NCI-H82 (cell line): Measurements from ENCODE around the gene KRT76.
A peak's percentile ranks its signal among the peaks of the same experiment; 100 is the strongest.
"Not testable (repeated sequence)": the region's sequence is repeated elsewhere in the genome, so short reads cannot be mapped to it uniquely, and the experiment has no call there.

ENCODE experiments used
- DNase-seq: peaks from one replicate; lab custom pipeline; 2025; lab: John Stamatoyannopoulos, UW

The KRT76 gene

DNA sequence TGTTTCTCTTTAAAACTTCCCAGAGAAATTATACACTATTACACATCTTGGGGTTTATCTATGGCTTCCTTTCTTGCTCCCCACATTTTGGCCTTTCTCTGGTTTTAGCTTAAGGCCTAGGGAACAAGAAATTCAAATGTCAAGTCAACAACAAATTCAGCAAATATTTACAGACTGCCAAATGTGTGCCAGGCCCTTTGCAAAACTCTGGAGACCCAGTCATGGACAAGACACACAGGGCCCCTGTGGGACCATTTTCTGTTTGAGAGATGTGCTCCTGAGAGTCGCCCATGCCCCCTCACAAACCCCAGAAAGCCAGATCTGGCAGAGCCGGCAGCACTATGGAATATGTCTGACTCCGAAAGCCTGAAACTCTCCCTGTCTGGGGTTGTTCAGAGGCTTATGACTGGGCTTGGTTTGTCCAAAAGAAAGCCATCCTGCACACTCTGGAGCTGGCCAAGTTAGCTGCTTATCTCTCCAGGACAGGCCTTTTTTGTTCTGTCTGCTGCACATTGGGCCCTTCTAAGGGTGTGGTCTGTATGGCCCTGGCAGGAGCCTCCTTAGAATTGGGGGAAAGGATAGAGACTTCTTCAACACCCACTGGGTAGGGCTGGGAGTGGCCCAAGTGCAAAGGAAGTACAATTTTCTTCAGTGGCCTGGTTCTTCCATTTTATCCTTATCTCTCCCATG is 19.8 kb upstream of the KRT76 start:
- DNase-seq: no peak

- DNase-seq: no peak
Measured at GRCh38 chr12:52796429-52796794, 19.3 kb upstream of the KRT76 start.

- peak; percentile 65 for DNase-seq
Measured at GRCh38 chr12:52795694-52796428, 18.7 kb upstream of the KRT76 start, which contains the start of gene KRT3. TSS of gene KRT3 (minus strand) at chr12:52796117. CDS start at chr12:52796042, 75 bp downstream.

- not testable (repeated sequence) for DNase-seq
Measured at GRCh38 chr12:52795332-52795674, 18.2 kb upstream of the KRT76 start.

DNA sequence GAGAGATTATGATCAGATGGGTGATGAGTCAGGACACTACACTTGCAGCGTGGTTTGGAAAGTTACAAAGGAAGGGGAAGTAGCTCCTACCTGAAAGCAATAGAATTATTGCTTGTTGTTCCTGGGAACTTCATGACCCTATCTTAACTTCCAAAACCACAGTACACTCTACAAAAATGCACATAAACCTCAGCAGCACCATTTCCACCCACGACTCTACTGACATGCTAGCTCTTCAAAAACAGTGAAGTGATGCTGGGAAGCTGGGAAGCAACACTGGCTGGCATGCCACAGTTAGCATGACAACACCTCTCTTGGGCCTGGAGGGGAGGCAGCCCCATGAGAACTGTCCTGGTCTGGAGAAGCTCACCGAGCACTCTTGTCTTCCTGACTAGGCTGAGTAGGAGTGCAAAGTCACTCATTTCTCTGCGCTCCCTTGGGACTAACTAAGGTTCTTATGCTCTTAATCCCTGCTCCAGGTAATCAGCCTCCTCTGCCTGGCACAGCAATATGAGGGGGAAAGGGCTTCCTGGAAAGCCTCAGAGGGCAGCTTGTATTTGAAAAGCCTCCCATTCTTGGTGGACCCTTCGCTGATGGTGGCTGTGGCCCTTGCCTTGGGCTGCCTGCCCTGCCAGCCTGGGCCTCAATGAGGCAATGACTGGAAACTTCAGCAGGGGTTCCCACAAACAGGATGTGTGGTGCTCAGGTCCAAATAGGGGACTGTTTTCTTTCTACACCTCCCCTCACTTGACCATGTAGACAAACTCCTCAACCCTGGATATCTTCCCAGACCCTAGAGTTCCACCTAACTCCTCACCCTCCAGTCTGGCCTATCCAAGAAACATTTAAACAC is 17.6 kb upstream of the KRT76 start:
- DNase-seq: peak; percentile 85

- DNase-seq: no peak
Measured at GRCh38 chr12:52792185-52793029, 15.3 kb upstream of the KRT76 start.

DNA sequence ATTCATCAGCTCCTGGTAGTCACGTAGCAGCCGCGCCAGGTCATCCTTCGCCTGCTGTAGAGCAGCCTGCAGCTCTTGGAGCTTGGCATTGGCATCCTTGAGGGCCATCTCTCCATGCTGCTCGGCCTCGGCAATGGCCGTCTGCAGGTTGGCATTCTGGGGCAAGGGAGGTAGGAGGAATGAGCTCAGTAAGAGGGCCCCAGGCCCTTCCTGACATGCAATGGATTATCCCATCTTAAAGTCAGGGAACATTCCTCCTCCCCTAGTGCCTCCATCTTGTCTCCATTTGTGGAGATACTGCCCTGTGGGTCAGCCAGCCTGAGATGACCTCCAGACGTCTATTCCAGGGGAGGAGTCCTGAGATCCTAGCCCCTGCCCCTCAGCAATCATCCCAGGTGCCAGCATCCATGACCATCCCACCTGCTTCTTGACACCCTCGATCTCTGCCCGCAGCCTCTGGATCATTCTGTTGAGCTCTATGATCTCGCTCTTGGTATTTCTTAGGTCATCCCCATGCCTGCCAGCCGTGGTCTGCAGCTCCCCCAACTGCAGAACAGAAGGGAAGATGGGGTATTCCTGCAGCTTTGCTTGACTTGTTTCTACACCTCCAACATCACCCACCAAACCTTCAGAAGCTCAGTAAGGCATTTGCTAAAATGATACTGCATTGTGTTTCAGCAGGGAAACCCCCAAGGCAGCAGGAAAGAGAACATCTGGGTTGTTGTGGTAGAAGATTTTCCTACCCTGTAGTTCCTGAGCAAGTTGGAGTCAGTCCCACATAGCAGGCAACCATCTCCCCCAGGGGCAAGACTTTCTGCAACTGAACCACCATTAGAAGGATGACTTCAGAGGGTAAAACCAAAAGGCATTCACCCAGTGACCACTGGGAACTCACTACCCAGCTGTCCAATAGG is 14.4 kb upstream of the KRT76 start:
- DNase-seq: no peak

DNA sequence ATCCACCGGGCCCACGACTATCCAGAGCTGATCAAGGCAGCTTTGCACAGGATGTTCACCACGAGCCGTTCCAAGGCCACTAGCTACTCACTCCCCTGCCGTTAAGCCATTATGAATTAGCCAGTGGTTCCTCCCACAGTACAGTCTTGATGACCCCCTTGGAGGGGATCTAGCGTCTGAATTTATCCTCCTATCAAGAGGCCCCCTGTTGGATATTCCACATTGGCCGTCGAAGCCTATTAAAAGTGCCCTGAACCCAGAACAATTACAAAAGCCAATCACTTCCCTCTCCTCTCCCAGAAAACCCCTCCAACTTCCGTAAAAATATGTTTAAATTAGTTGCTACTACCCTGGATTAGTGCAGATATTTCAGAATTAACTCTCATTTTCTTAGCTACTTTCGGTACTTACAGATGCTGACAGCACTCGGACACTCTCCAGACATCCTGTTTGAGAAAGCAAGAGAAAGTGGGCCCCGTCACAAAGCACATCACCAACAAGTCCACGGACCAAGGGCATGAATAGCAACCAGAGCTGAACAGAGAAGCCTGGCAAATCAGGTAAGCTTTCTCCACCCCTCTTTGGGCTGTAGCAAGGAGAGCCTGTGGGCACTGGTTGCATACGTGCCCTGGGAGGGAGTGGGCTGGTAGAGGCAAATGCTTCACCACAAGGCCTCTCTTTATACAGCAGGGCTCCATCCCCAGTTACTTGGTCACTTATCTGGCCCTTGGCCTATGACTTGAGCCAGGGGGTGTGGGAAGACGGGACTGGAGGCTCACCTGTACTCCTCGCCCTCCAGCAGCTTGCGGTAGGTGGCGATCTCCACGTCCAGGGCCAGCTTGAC is 13.5 kb upstream of the KRT76 start:
- no peak for DNase-seq

- DNase-seq: no peak
Measured at GRCh38 chr12:52789637-52790426, 12.7 kb upstream of the KRT76 start.

DNA sequence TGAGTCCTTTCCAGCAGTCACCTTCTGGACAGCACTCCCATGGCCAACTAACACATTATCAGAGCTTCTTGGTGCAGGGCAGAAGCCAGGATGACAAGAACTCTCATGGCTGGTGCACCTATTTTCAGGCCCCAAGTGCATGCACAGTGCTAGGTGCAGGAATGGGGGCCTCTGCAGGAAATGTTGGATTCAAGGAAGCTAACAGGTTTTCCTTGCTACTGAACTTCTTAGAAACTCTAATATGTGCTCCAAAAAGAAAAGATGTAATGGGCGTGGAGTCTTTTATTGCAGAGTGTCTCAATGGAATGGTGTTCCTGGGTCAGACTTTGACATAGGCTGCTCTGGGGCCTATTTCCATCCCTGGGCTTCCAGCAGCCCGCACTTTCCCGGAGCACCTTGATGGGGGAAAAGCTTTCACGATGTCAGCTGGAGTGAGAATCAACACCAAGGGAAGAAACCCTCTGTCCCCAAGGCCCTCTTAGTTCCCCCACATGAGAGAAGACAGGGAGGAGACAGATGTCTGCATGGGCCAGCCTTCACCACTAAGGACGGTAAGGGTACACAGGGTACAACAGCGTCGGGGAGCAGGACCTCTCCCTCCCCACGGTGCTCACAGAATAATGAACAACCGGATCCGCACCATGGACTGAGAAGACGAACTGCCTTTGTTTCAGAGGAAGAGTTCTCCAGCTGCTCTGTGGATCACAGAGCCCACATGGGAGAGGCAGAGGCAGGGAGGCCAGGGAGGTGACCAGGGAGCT is 11.9 kb upstream of the KRT76 start:
- no peak for DNase-seq

DNA sequence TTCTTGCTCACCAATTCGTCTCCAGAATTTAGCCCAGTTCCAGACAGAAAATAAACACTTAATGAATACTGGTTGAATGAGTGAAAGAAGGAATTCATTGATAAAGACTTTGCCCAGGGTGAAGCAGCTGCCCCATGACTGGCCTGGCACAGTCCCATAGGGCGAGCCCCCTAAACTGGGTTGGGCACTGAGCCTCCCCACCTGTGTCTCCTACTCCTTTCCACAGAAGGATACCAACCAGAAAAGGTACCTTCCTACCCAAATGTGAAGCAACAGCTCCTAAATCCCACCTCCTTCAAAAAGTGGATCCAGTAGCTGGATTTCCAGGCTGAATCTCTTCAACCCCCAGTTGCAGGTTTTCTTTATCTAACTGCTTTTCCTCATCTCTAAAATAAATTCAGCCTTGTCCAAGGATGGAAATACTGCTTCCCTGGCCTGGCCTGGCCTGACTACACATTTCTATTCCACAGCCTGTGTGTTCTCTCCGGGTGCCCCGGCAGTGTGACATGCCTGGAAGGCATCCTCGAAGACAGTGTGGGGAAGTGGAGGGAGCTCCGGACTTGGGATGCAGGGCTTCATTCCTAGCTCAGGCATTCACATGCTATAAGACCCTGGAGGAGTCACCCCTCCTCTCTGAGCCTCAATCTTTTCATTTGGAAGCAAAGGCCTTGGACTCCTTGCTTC is 11.2 kb upstream of the KRT76 start:
- no peak for DNase-seq

DNA sequence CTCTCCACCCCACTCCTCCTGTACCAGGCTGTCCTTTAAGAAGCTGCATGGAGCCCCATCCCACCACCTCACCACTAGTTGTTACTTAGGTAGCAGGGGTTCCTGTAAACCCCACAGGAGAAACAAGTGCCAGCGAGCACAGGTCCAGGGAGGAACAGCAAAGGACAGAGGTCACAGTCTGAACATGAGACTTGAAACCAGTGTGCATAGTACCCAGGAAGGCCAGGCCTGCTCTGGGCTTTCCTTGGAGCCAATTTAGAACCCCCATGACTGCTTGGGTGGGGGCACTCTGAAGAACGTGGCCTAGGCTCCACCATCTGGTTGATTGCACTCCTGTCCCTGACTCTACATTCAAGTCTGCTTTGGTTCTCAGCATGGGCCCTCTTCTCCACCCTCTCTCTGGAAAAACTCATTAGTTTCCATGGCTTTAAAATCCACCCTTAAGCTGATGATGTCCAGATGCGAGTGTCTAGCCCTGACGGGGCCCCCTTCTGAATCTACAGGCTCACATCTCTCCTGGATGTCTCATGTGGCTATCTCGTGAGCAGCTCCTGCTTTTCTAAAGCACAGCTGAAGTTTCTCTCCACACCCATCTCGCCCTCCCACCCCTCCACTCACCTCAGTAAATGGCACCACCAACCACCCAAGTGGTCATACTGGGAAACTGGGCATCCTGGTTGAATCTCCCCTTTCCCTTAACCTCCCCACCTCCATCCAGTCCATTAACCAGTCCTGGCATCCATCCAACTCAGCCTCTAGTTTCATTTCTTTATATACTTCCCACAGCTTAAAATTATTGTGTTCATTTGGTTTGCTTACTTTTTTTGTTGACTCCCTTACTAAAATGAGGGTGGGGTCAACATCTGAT is 10.4 kb upstream of the KRT76 start:
- peak; percentile 57 for DNase-seq

DNA sequence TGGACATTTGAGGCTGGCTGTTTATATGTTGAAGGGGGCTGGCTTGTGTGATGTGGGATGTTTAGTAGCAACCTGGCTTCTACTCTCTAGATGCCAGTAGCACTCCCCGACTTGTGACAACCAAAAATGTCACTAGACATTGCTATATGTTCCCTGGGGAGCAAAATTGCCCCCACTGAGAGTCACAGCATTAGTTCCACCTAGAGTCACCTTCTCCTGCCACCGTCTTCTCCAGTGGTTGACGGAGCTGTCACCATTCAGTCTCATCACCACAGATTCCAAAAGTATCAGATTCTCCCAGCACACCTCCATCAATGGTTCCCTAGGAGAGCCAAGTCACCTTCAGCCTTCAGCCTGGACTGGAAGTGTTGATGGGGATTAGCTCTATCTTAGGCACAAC is 7.8 kb upstream of the KRT76 start:
- DNase-seq: no peak

GRCh38 chr12:52783563-52784316 is 6.6 kb upstream of the KRT76 start:
- no peak for DNase-seq

GRCh38 chr12:52782502-52782901 is 5.4 kb upstream of the KRT76 start:
- DNase-seq: no peak
